Measurements from ENCODE around the gene BFSP2. TPM values are rescaled to one million over a fixed set of nuclear protein-coding genes. Genes with fewer than 3 reads are reported as not detected.

Gene BFSP2
- total RNA-seq, 1 donor from 2014 or later: not detected

DNA sequence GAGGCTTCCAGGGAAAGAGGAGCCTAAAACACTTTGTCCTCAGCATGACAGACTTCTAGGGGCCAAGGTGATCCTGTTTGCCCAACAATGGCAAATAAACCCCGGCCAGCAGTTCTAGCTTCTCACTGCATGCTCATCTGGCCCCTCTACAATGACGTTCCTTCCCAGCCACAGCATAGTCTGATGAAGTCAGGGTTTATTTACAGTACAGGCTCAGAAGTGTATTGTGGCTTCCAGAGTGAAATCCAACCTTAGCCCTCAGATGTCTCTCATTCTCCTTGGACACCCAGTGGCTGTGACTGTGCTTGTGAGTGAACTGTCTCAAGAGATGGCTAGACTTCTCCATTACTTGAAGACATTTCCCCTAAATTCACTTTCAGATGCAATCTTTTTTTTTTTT lies 40.8 kb downstream of the BFSP2 start:
- Mint-ChIP-seq H3K27ac (ENCODE audit: unreplicated experiment) (no peak overlapping the region), H3K27me3 (ENCODE audit: unreplicated experiment) (peaks cover 5% of the 10 kb centered on the region), H3K9me3 (ENCODE audit: unreplicated experiment) (peaks cover 5% of the 10 kb centered on the region), H3K4me1 (ENCODE audit: low read depth, unreplicated experiment) (peaks cover 8% of the 10 kb centered on the region), H3K4me3 (ENCODE audit: unreplicated experiment) (no peak overlapping the region), H3K36me3 (ENCODE audit: unreplicated experiment) (peaks cover 9% of the 10 kb centered on the region)
- TF ChIP-seq, protein P1, sequence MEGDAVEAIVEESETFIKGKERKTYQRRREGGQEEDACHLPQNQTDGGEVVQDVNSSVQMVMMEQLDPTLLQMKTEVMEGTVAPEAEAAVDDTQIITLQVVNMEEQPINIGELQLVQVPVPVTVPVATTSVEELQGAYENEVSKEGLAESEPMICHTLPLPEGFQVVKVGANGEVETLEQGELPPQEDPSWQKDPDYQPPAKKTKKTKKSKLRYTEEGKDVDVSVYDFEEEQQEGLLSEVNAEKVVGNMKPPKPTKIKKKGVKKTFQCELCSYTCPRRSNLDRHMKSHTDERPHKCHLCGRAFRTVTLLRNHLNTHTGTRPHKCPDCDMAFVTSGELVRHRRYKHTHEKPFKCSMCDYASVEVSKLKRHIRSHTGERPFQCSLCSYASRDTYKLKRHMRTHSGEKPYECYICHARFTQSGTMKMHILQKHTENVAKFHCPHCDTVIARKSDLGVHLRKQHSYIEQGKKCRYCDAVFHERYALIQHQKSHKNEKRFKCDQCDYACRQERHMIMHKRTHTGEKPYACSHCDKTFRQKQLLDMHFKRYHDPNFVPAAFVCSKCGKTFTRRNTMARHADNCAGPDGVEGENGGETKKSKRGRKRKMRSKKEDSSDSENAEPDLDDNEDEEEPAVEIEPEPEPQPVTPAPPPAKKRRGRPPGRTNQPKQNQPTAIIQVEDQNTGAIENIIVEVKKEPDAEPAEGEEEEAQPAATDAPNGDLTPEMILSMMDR (IDR thresholded peaks at IDR 0.05; ENCODE audit: partially characterized antibody, unreplicated experiment): no peak
- no peak for DNase-seq

DNA sequence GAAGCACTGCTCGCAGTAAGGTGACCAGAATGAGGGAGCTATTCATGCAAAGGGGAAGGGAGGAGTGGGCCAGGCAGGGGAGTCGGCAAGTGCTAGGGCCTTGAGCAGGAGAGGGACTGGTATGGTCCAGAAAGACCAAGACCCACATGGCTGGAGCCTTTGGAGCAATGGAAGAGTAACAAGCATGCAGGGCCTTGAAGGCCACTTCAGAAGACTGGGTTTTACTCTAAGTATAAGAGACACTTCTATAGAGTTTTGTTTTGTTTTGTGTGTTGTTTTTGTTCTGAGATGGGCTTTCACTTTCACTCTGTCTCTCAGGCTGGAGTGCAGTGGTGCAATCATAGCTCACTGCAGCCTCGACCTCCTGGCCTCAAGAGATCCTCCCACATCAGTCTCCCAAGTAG lies 42.0 kb downstream of the BFSP2 start:
- no peak overlapping the region for H3K4me3 Mint-ChIP-seq (ENCODE audit: unreplicated experiment)
- peaks cover 5% of the 10 kb centered on the region for H3K27me3 Mint-ChIP-seq (ENCODE audit: unreplicated experiment)
- DNase-seq: no peak
- peaks cover 8% of the 10 kb centered on the region for H3K4me1 Mint-ChIP-seq (ENCODE audit: low read depth, unreplicated experiment)
- H3K36me3 Mint-ChIP-seq (ENCODE audit: unreplicated experiment): peaks cover 9% of the 10 kb centered on the region
- TF ChIP-seq, protein P1 (IDR thresholded peaks at IDR 0.05; ENCODE audit: partially characterized antibody, unreplicated experiment): no peak
- H3K27ac Mint-ChIP-seq (ENCODE audit: unreplicated experiment): no peak overlapping the region
- peaks cover 5% of the 10 kb centered on the region for H3K9me3 Mint-ChIP-seq (ENCODE audit: unreplicated experiment)

DNA sequence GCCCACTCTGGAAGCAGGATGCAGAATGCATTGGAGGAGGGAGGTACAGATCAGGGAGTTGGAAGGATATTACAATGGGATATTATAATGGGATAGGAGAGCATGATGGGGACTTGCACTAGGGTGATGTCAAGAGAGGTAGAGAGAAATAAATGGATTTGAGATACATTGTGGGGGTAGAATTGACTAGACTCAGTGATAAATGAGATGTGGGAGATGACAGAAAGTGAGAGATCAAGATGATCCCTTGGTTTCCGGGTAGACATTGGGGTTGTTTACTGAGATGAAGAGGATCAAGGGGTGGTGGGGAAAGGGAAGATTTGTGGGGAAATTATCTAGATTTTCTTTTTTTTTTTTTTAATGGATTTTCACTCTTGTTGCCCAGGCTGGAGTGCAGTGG lies 42.7 kb downstream of the BFSP2 start:
- TF ChIP-seq, protein P1 (IDR thresholded peaks at IDR 0.05; ENCODE audit: partially characterized antibody, unreplicated experiment): no peak
- Mint-ChIP-seq H3K9me3 (ENCODE audit: unreplicated experiment) (peaks cover 5% of the 10 kb centered on the region), H3K4me3 (ENCODE audit: unreplicated experiment) (no peak overlapping the region), H3K4me1 (ENCODE audit: low read depth, unreplicated experiment) (peaks cover 8% of the 10 kb centered on the region), H3K27me3 (ENCODE audit: unreplicated experiment) (peaks cover 5% of the 10 kb centered on the region), H3K36me3 (ENCODE audit: unreplicated experiment) (peaks cover 9% of the 10 kb centered on the region), H3K27ac (ENCODE audit: unreplicated experiment) (no peak overlapping the region)
- no peak for DNase-seq

DNA sequence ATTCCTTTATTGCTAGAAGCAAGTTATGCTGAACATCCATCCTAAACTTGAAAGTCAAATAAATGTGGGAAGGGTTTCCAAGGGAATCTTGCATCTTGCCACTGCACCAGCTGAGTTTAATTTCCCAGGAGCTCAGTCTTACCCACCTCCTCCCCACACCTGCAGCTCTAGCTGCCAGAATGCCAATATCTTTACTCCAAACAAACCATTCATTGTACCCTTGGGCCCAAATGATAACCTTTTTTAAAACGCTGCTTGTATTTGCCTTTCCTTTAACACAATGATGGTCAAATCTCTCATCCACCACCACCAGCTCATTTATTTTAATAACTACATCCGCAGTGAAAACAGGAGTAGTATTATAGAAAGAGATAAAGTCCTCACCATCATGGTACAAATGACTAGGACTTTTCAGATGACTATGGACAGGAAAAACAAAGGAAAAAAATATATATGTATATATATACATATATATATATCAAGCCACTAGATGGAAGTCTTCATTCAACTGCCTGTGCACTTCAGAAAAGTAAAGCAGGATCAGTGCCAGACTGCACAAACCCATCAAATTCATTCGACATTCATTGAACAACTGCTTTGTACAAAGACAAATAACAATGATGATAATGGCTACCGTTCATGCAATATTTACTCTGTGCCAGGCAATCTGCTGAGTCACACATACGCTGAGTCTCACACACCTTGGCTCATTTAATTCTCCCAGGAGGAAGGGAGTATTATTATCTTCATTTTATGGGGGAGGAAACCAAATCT lies 44.0 kb downstream of the BFSP2 start:
- no peak overlapping the region for H3K27ac Mint-ChIP-seq (ENCODE audit: unreplicated experiment)
- TF ChIP-seq, protein P1 (IDR thresholded peaks at IDR 0.05; ENCODE audit: partially characterized antibody, unreplicated experiment): no peak
- peaks cover 5% of the 10 kb centered on the region for H3K9me3 Mint-ChIP-seq (ENCODE audit: unreplicated experiment)
- peaks cover 8% of the 10 kb centered on the region for H3K4me1 Mint-ChIP-seq (ENCODE audit: low read depth, unreplicated experiment)
- no peak overlapping the region for H3K4me3 Mint-ChIP-seq (ENCODE audit: unreplicated experiment)
- peaks cover 3% of the 10 kb centered on the region for H3K27me3 Mint-ChIP-seq (ENCODE audit: unreplicated experiment)
- peaks cover 9% of the 10 kb centered on the region for H3K36me3 Mint-ChIP-seq (ENCODE audit: unreplicated experiment)
- no peak for DNase-seq

DNA sequence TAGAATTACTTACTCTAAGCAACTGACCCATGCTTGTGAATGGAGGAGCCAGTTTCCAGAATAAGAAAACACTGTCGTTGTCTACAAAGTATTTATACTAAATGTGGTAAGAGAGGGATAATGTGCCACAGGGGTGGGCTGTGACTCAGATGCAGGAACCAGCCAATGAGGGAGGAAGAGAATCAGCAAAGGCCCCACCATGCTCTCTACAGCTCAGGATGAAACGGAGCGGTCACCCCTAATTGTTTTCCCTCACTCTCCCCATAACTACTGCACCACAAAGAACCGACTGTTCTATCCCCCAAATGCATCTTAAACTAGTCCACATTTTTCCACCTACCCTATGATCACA lies 44.5 kb downstream of the BFSP2 start:
- Mint-ChIP-seq H3K27me3 (ENCODE audit: unreplicated experiment) (peaks cover 3% of the 10 kb centered on the region), H3K27ac (ENCODE audit: unreplicated experiment) (no peak overlapping the region), H3K36me3 (ENCODE audit: unreplicated experiment) (peaks cover 5% of the 10 kb centered on the region), H3K9me3 (ENCODE audit: unreplicated experiment) (peaks cover 5% of the 10 kb centered on the region), H3K4me3 (ENCODE audit: unreplicated experiment) (no peak overlapping the region), H3K4me1 (ENCODE audit: low read depth, unreplicated experiment) (peaks cover 8% of the 10 kb centered on the region)
- TF ChIP-seq, protein P1 (IDR thresholded peaks at IDR 0.05; ENCODE audit: partially characterized antibody, unreplicated experiment): no peak
- no peak for DNase-seq

Data from glutamatergic neuron (in vitro differentiated cells).